ENCODE results near the gene TBC1D22B.

DNA sequence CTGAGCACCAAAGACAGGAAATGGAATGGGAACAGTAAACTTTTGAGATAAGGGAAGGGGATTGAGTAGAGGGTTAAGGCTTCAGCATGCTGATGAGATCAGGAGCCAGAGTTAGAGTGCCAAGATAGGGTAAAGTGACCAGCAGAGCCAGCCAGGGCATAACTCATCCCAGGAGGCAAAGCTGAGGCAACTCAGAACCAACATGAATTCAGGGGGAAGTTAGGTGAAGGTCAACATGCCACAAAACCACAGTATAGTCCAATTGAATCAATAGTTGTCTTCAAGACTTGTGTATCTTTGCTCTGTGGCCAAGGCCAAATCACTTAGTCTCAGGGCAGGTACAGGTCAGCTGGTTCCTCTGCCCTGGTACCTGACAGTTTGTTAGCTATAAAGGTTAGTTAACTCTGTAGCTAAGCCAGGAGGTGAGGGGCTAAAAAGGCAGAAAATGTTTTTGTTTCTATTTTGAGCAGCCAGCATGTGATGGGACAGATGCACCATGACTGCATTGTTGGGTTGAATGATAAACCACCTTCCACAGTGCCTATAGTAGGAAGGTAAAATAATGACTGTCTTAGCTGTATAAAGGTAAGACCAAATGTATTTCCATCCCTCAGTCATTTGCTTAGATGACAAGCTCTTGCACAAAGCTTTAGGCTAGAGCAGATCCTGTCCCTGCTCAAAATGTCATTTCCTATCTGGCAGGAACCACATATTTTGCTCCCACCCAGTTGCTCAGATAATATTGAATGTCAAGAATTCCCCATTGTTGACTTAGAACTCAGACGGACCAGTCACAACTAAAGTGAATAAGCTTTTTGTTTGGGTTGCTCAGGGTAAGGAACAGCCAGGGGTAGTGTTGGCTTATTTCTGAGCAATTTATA, 112.0 kb downstream of the TBC1D22B start:
- TF ChIP-seq, protein P1, sequence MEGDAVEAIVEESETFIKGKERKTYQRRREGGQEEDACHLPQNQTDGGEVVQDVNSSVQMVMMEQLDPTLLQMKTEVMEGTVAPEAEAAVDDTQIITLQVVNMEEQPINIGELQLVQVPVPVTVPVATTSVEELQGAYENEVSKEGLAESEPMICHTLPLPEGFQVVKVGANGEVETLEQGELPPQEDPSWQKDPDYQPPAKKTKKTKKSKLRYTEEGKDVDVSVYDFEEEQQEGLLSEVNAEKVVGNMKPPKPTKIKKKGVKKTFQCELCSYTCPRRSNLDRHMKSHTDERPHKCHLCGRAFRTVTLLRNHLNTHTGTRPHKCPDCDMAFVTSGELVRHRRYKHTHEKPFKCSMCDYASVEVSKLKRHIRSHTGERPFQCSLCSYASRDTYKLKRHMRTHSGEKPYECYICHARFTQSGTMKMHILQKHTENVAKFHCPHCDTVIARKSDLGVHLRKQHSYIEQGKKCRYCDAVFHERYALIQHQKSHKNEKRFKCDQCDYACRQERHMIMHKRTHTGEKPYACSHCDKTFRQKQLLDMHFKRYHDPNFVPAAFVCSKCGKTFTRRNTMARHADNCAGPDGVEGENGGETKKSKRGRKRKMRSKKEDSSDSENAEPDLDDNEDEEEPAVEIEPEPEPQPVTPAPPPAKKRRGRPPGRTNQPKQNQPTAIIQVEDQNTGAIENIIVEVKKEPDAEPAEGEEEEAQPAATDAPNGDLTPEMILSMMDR (IDR thresholded peaks at IDR 0.05), result no peak
- TF ChIP-seq JUND (IDR thresholded peaks at IDR 0.05) (no peak), RAD21 (IDR thresholded peaks at IDR 0.05; ENCODE audit: low read length) (no peak), TAF1 (IDR thresholded peaks at IDR 0.05; ENCODE audit: borderline replicate concordance, low read depth, low read length) (no peak), TEAD4 (IDR thresholded peaks at IDR 0.05; ENCODE audit: borderline replicate concordance, insufficient read depth) (no peak), EZH2phosphoT487 (IDR thresholded peaks at IDR 0.05; ENCODE audit: borderline replicate concordance, low read depth) (no peak), MXI1 (IDR thresholded peaks at IDR 0.05; ENCODE audit: low read depth, low read length) (no peak), POLR2AphosphoS5 (IDR thresholded peaks at IDR 0.05; ENCODE audit: low read depth, low read length) (no peak)
- TF ChIP-seq, protein P2, sequence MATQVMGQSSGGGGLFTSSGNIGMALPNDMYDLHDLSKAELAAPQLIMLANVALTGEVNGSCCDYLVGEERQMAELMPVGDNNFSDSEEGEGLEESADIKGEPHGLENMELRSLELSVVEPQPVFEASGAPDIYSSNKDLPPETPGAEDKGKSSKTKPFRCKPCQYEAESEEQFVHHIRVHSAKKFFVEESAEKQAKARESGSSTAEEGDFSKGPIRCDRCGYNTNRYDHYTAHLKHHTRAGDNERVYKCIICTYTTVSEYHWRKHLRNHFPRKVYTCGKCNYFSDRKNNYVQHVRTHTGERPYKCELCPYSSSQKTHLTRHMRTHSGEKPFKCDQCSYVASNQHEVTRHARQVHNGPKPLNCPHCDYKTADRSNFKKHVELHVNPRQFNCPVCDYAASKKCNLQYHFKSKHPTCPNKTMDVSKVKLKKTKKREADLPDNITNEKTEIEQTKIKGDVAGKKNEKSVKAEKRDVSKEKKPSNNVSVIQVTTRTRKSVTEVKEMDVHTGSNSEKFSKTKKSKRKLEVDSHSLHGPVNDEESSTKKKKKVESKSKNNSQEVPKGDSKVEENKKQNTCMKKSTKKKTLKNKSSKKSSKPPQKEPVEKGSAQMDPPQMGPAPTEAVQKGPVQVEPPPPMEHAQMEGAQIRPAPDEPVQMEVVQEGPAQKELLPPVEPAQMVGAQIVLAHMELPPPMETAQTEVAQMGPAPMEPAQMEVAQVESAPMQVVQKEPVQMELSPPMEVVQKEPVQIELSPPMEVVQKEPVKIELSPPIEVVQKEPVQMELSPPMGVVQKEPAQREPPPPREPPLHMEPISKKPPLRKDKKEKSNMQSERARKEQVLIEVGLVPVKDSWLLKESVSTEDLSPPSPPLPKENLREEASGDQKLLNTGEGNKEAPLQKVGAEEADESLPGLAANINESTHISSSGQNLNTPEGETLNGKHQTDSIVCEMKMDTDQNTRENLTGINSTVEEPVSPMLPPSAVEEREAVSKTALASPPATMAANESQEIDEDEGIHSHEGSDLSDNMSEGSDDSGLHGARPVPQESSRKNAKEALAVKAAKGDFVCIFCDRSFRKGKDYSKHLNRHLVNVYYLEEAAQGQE (IDR thresholded peaks at IDR 0.05; ENCODE audit: low read depth, low read length), result no peak
- TF ChIP-seq, protein P3, sequence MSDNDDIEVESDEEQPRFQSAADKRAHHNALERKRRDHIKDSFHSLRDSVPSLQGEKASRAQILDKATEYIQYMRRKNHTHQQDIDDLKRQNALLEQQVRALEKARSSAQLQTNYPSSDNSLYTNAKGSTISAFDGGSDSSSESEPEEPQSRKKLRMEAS (IDR thresholded peaks at IDR 0.05; ENCODE audit: low read depth), result no peak
- TF ChIP-seq, protein P4, sequence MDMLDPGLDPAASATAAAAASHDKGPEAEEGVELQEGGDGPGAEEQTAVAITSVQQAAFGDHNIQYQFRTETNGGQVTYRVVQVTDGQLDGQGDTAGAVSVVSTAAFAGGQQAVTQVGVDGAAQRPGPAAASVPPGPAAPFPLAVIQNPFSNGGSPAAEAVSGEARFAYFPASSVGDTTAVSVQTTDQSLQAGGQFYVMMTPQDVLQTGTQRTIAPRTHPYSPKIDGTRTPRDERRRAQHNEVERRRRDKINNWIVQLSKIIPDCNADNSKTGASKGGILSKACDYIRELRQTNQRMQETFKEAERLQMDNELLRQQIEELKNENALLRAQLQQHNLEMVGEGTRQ (IDR thresholded peaks at IDR 0.05; ENCODE audit: borderline replicate concordance, low read depth, low read length), result no peak
- TF ChIP-seq, protein P5, sequence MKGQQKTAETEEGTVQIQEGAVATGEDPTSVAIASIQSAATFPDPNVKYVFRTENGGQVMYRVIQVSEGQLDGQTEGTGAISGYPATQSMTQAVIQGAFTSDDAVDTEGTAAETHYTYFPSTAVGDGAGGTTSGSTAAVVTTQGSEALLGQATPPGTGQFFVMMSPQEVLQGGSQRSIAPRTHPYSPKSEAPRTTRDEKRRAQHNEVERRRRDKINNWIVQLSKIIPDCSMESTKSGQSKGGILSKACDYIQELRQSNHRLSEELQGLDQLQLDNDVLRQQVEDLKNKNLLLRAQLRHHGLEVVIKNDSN (IDR thresholded peaks at IDR 0.05; ENCODE audit: borderline replicate concordance, low read depth), result no peak
